Stimulated activated CD4-positive, alpha-beta T cell treated with anti-CD3 and anti-CD28 coated beads, Interleukin-4, amount 100 ng/mL, for 24 hours (primary cell): ENCODE data around the gene NBPF19.
"Not testable (repeated sequence)": the region's sequence is repeated elsewhere in the genome, so short reads cannot be mapped to it uniquely, and the experiment has no call there.

Experiments
- DNase-seq: peaks from one replicate; pipeline ENCODE4 v3.0.0-alpha.2; 2020

Gene NBPF19, protein sequence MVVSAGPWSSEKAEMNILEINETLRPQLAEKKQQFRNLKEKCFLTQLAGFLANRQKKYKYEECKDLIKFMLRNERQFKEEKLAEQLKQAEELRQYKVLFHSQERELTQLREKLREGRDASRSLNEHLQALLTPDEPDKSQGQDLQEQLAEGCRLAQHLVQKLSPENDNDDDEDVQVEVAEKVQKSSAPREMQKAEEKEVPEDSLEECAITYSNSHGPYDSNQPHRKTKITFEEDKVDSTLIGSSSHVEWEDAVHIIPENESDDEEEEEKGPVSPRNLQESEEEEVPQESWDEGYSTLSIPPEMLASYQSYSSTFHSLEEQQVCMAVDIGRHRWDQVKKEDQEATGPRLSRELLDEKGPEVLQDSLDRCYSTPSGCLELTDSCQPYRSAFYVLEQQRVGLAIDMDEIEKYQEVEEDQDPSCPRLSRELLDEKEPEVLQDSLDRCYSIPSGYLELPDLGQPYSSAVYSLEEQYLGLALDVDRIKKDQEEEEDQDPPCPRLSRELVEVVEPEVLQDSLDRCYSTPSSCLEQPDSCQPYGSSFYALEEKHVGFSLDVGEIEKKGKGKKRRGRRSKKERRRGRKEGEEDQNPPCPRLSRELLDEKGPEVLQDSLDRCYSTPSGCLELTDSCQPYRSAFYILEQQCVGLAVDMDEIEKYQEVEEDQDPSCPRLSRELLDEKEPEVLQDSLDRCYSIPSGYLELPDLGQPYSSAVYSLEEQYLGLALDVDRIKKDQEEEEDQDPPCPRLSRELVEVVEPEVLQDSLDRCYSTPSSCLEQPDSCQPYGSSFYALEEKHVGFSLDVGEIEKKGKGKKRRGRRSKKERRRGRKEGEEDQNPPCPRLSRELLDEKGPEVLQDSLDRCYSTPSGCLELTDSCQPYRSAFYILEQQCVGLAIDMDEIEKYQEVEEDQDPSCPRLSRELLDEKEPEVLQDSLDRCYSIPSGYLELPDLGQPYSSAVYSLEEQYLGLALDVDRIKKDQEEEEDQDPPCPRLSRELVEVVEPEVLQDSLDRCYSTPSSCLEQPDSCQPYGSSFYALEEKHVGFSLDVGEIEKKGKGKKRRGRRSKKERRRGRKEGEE (N-terminal part only)

DNA sequence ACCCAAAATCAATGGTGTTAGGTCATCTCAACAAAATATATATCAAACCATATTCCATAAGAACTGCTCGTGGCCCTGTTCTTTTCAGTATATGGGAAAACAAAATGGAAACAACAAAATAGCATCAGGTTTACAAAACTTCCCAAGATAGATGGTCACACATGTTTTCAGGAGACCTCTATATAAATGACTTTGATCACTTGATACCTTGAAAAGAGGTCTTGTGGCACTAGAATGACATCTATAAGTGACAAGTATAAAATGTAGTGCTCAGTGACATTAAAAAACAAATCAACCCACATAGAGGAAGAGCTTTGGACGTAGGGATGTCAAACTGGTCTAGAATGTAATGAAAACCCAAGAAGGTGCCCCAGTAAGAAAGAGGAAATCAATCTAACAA, at the start of gene NBPF19:
Gene NBPF19, plus strand, starts transcription at position 301 of the 400 bp plus-strand sequence. CDS start 888 bp downstream, outside the sequence.
- not testable (repeated sequence) for DNase-seq

DNA sequence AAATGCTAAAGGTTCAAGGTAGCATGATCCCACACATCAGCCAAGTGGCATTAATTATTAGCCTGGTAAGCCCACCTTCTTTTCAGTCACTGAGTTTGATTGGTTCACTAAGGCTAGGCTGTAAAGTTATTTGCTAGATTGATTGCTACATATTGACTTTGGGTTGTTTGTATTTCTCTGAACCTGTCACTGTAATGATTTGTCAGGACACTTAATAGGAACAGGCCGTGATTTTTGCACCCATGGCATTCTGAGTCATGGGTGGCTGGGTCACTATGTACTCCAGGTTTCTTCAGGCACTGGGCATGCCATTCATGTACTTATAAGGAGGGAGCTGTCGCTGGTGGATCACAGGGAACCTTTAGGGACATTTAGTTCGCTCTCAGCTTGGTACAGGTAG, 46.5 kb upstream of the NBPF19 start:
- DNase-seq: not testable (repeated sequence)

GRCh38 chr1:149445451-149445850, 29.4 kb upstream of the NBPF19 start:
- not testable (repeated sequence) for DNase-seq

DNA sequence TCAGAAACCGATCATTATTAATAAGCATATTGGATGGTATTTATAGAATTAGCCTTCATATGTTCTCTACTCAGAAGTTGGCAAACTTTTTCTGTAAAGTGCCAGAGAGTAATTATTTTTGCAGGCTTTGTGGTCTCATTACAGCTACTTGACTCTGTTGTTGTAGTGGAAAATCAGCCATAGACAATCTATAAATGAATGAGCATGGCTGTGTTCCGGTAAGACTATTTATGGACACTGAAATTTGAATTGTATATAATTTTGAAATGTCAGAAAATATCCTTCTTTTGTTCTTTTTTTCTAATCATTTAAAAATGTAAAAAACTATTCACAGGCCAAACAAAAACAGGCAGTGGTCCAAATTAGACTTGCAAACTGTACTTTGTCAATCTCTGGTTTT, 22.6 kb upstream of the NBPF19 start:
- DNase-seq: not testable (repeated sequence)

- not testable (repeated sequence) for DNase-seq
Measured at GRCh38 chr1:149452652-149453051, 22.2 kb upstream of the NBPF19 start.

DNA sequence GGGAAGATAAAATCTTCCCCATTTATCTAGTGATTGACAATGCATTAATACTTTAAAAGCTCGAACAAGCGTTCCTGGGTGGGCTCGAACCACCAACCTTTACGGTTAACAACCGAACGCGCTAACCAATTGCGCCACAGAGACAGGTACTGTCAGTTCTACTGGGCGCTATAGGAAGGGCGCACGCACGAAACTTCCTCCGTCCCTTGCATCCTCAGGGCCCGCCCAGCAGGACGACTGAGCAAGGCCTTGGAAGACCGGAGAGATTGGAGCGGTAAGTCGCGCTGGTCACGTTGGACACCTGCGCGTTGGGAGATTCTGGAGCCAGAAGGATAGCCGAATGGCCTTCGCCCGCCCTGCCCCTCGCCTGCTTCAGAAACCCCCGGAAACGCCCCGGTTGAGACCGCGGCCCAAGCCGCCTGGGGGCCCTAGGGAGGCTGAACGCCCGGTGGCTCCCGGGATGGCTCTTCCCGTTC, 83.5 kb downstream of the NBPF19 start:
- peak; percentile 67 for DNase-seq

DNA sequence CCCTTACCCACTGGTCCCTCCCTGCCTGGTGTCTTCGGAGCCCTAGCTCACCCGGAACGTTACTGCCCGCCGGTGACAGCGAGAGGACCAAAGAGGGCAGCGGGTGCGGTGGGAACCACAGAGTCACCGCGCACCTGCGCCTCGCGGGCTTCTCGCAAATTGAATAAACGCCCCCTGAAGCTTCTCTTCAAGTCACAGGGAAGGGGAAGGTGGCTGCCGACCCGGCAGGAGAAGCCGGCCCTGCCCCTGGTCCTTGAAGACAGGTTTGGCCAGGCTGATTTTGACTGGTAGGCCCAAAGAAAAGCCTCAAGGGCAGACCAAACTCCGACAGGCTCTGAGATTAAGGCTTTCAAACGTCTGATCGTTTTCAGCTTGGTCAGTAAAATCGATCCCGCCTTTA, 87.0 kb downstream of the NBPF19 start:
- DNase-seq: not testable (repeated sequence)

DNA sequence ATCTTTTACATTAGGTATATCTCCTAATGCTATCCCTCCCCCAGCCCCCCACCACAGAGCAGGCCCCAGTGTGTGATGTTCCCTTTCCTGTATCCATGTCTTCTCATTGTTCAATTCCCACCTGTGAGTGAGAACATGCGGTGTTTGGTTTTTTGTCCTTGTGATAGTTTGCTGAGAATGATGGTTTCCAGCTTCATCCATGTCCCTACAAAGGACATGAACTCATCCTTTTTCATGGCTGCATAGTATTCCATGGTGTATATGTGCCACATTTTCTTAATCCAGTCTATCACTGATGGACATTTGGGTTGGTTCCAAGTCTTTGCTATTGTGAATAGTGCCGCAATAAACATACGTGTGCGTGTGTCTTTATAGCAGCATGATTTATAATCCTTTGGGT, 90.6 kb downstream of the NBPF19 start:
- DNase-seq: not testable (repeated sequence)

DNA sequence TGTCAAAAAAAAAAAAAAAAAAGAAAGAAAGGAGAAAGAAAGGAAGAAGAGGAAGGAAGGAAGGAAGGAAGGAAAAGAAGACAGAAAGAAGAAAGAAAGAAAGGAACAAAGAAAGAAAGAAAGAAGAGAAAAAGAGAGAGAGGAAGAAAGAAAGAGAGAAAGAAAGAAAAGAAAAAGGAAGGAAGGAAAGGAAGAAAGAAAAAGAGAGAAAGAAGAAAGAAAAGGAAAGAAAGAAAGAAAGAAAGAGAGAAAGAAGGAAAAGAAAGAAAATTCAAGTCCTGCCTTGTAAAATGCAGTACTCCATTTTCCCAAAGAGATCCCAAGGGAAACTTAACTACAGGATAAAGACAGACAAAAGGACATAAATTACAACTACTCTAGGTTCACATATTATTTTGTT, 97.9 kb downstream of the NBPF19 start:
- DNase-seq: not testable (repeated sequence)

- DNase-seq: peak; percentile 30
Measured at GRCh38 chr1:149585592-149585991, 110.7 kb downstream of the NBPF19 start.
